H9 (cell line): Measurements from ENCODE around the gene SLC25A25. TPM values are rescaled to one million over a fixed set of nuclear protein-coding genes. Genes with fewer than 3 reads are reported as not detected.

Source experiments
- DNase-seq: peaks from one replicate; pipeline ENCODE4 v3.0.0-alpha.2; 2017
- H2AFZ ChIP-seq: one replicate; pipeline ENCODE4 v1.6.1; 2013; ENCODE audit warnings: mild to moderate bottlenecking, low read length, control low read depth, moderate library complexity
- H2AK5ac ChIP-seq: 2 replicates; pipeline ENCODE4 v1.6.1; 2013; ENCODE audit warnings: low read length, control low read depth, mixed read lengths; ENCODE audit not compliant: insufficient read length
- H2BK120ac ChIP-seq: one replicate; pipeline ENCODE4 v1.6.1; 2013; ENCODE audit warnings: low read depth, mild to moderate bottlenecking, low read length, control low read depth, inconsistent platforms; ENCODE audit not compliant: poor library complexity, severe bottlenecking
- H2BK12ac ChIP-seq: 2 replicates; pipeline ENCODE4 v1.6.1; 2013; ENCODE audit warnings: low read length, control low read depth, mixed read lengths, low read depth; ENCODE audit not compliant: insufficient read length
- H2BK15ac ChIP-seq: 2 replicates; pipeline ENCODE4 v1.6.1; 2013; ENCODE audit warnings: low read depth, low read length, control low read depth
- H2BK20ac ChIP-seq: one replicate; pipeline ENCODE4 v1.6.1; 2013; ENCODE audit warnings: low read depth, mild to moderate bottlenecking, low read length, control low read depth, inconsistent platforms; ENCODE audit not compliant: poor library complexity, severe bottlenecking
- H2BK5ac ChIP-seq: 2 replicates; pipeline ENCODE4 v1.6.1; 2013; ENCODE audit warnings: low read length, control low read depth, mixed read lengths; ENCODE audit not compliant: insufficient read length
- H3K14ac ChIP-seq: 2 replicates; pipeline ENCODE4 v1.6.1; 2013; ENCODE audit warnings: low read length, control low read depth; ENCODE audit not compliant: insufficient read depth
- H3K18ac ChIP-seq: 2 replicates; pipeline ENCODE4 v1.6.1; 2013; ENCODE audit warnings: low read depth, mild to moderate bottlenecking, mixed read lengths, low read length, control low read depth; ENCODE audit not compliant: insufficient read length
- H3K23ac ChIP-seq: 2 replicates; pipeline ENCODE4 v1.6.1; 2013; ENCODE audit warnings: low read length, control low read depth, mixed read lengths, low read depth; ENCODE audit not compliant: insufficient read length
- H3K23me2 ChIP-seq: 2 replicates; pipeline ENCODE4 v1.6.1; 2013; ENCODE audit warnings: low read depth, mild to moderate bottlenecking, mixed read lengths, low read length, control low read depth; ENCODE audit not compliant: insufficient read length, poor library complexity, severe bottlenecking
- H3K27ac ChIP-seq: 2 replicates; pipeline ENCODE4 v1.5.1; 2013; ENCODE audit warnings: low read length, control low read depth, mixed read lengths, low read depth; ENCODE audit not compliant: insufficient read length
- H3K27me3 ChIP-seq: 2 replicates; pipeline ENCODE4 v1.6.1; 2013; ENCODE audit warnings: low read length, control low read depth, inconsistent platforms; ENCODE audit not compliant: insufficient read depth
- H3K4ac ChIP-seq: 2 replicates; pipeline ENCODE4 v1.6.1; 2013; ENCODE audit warnings: low read depth, mild to moderate bottlenecking, control low read depth, inconsistent platforms, low read length, moderate library complexity
- H3K4me1 ChIP-seq: 2 replicates; pipeline ENCODE4 v1.6.1; 2013; ENCODE audit warnings: low read length, control low read depth, inconsistent platforms; ENCODE audit not compliant: insufficient read depth
- H3K4me2 ChIP-seq: 2 replicates; pipeline ENCODE4 v1.6.1; 2013; ENCODE audit warnings: low read length, control low read depth, mixed read lengths; ENCODE audit not compliant: insufficient read length, insufficient read depth
- H3K56ac ChIP-seq: 2 replicates; pipeline ENCODE4 v1.6.1; 2013; ENCODE audit warnings: low read depth, mild to moderate bottlenecking, mixed read lengths, low read length, control low read depth; ENCODE audit not compliant: insufficient read length
- H3K79me1 ChIP-seq: 2 replicates; pipeline ENCODE4 v1.6.1; 2013; ENCODE audit warnings: low read depth, mild to moderate bottlenecking, moderate library complexity, low read length, control low read depth, inconsistent platforms; ENCODE audit not compliant: insufficient read depth, poor library complexity, severe bottlenecking
- H3K79me2 ChIP-seq: 2 replicates; pipeline ENCODE4 v1.6.1; 2013; ENCODE audit warnings: low read length, control low read depth, inconsistent platforms; ENCODE audit not compliant: insufficient read depth
- H3K9ac ChIP-seq: 2 replicates; pipeline ENCODE4 v1.6.1; 2013; ENCODE audit warnings: low read length, control low read depth, mixed read lengths; ENCODE audit not compliant: insufficient read length; ENCODE audit errors: extremely low read depth
- H3K9me3 ChIP-seq: one replicate; pipeline ENCODE4 v1.6.1; 2013; ENCODE audit warnings: low read depth, low read length, inconsistent platforms; ENCODE audit not compliant: control insufficient read depth
- H3T11ph ChIP-seq: one replicate; pipeline ENCODE4 v1.6.1; 2013; ENCODE audit warnings: mild to moderate bottlenecking, low read length, control low read depth, inconsistent platforms
- H4K20me1 ChIP-seq: one replicate; pipeline ENCODE4 v1.6.1; 2013; ENCODE audit not compliant: control insufficient read depth, insufficient read length, insufficient read depth
- H4K5ac ChIP-seq: 2 replicates; pipeline ENCODE4 v1.6.1; 2013; ENCODE audit warnings: low read depth, mild to moderate bottlenecking, mixed read lengths, low read length, control low read depth; ENCODE audit not compliant: insufficient read length
- H4K8ac ChIP-seq: replicated peaks from 2 replicates; pipeline ENCODE4 v1.6.1; 2013; ENCODE audit warnings: low read length, control low read depth, mixed read lengths, low read depth; ENCODE audit not compliant: insufficient read length
- H4K91ac ChIP-seq: 2 replicates; pipeline ENCODE4 v1.6.1; 2013; ENCODE audit warnings: low read depth, mild to moderate bottlenecking, moderate library complexity, mixed read lengths, low read length, control low read depth; ENCODE audit not compliant: insufficient read length
- H3K27ac Mint-ChIP-seq, 3 experiments: 2 replicates in 2 of 3; 3 replicates in 1 of 3; pipeline ENCODE4 v1.8.0; 2020 to 2021; ENCODE audit warnings: mixed read lengths in 3 of 3, mild to moderate bottlenecking in 1 of 3, moderate library complexity in 1 of 3
- H3K27me3 Mint-ChIP-seq: 2 replicates; pipeline ENCODE4 v1.8.0; 2021; ENCODE audit warnings: low read depth, mild to moderate bottlenecking, moderate library complexity, mixed read lengths
- H3K36me3 Mint-ChIP-seq, 3 experiments: 2 replicates in 2 of 3; 3 replicates in 1 of 3; pipeline ENCODE4 v1.8.0; 2020 to 2021; ENCODE audit warnings: low read depth in 3 of 3, mixed read lengths in 3 of 3; ENCODE audit not compliant: insufficient read depth in 1 of 3
- H3K4me1 Mint-ChIP-seq, 2 experiments: 2 replicates each; pipeline ENCODE4 v1.8.0; 2020; ENCODE audit warnings: mixed read lengths in 2 of 2
- H3K4me3 Mint-ChIP-seq, 2 experiments: 2 replicates in 1 of 2; 3 replicates in 1 of 2; pipeline ENCODE4 v1.8.0; 2020 to 2021; ENCODE audit warnings: mild to moderate bottlenecking in 2 of 2, mixed read lengths in 2 of 2, moderate library complexity in 1 of 2
- H3K9me3 Mint-ChIP-seq, 2 experiments: 2 replicates in 1 of 2; 3 replicates in 1 of 2; pipeline ENCODE4 v1.8.0; 2020; ENCODE audit warnings: mild to moderate bottlenecking in 2 of 2, mixed read lengths in 2 of 2, moderate library complexity in 1 of 2
- CTCF ChIP-seq: fragments of 200-600 bp; sonication (generic); conservative IDR thresholded peaks from 3 replicates; pipeline ENCODE4 v1.8.0; 2021; ENCODE audit warnings: antibody characterized with exemption, mild to moderate bottlenecking
- WGBS: extraction: QIAGEN DNeasy Blood & Tissue Kit; methylation state at CpG from one replicate; pipeline ENCODE4 v1.1.7; 2013; ENCODE audit warnings: missing lambda C conversion rate, low lambda C conversion rate, mixed read lengths; ENCODE audit not compliant: insufficient read length; ENCODE audit errors: extremely low coverage; 5-methylcytosine and 5-hydroxymethylcytosine counted together
- total RNA-seq: library from RNA; stranded (reverse); gene quantifications from 2 replicates; pipeline ENCODE4 v1.2.1, GENCODE V29; 2021

SLC25A25 gene
- total RNA-seq, 1 experiment from 2014 or later = 16.9 TPM

DNA sequence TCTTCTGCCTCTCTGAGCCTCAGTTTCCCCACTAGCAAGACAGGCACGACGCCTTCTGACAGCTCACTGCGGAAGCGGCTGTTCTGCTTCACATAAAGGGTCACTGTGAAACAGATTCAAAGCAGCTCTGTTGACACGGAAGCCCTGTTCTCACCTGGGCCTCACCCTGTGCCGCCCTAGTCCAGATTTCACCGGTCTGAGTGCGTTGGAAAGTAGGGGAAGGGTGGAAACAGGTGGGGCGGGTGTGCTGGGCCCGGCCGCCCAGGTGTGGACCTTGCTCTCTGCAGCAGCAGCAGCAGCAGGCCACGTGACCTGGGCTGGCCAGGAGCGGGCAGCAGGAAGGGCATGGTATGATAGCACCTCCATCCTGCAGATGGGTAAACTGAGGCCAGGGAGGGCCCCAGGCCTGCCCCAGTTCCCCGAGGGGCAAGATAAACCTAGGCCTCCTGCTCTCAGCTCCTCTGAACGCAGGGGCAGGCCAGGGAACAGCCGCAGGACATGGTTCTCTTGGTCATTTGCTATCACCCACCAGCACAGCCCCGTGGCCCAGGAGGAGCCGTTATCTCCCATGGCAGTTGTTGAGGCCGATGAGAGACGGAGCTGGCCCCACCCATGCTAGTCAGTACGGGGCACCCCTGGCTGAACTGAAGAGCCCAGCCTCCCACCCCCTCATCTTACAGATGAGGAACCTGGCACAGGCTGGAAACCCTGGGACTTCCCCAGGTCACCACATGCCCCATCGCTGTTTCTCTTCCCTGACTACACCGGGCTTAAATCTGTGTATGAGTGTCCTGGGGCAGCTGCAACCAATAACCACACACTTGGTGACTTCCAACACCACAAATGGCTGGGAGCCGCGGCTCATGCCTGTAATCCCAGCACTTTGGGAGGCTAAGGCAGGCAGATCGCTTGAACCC lies 47.4 kb downstream of the SLC25A25 start:
- Histone ChIP-seq H2BK120ac (no peak overlapping the region), H3K27ac (no peak overlapping the region), H2BK20ac (no peak overlapping the region), H3K27me3 (no peaks in the 10 kb centered on the region), H4K8ac (no peak overlapping the region), H4K91ac (no peak overlapping the region), H3K23ac (no peak overlapping the region), H4K5ac (no peak overlapping the region), H3K9me3 (no peaks in the 10 kb centered on the region), H3K4me2 (no peak overlapping the region), H3K79me2 (no peaks in the 10 kb centered on the region), H3K18ac (no peak overlapping the region), H2AK5ac (no peak overlapping the region), H3K14ac (no peak overlapping the region), H2BK5ac (no peak overlapping the region), H3K4me1 (no peaks in the 10 kb centered on the region), H2AFZ (no peak overlapping the region), H4K20me1 (no peaks in the 10 kb centered on the region), H3K23me2 (no peaks in the 10 kb centered on the region), H3K79me1 (no peaks in the 10 kb centered on the region), H2BK12ac (no peak overlapping the region), H3K9ac (no peak overlapping the region), H3T11ph (no peak overlapping the region), H2BK15ac (no peak overlapping the region), H3K56ac (no peak overlapping the region), H3K4ac (no peak overlapping the region)
- Mint-ChIP-seq H3K36me3 (peaks cover 7 to 53% (median 10%) of the 10 kb centered on the region in 3 experiments; a peak in 6 of 7 replicates), H3K27ac (no peak overlapping the region), H3K9me3 (peaks cover 0 to 3% of the 10 kb centered on the region in 2 experiments; a peak in 1 of 5 replicates), H3K4me3 (no peak overlapping the region), H3K4me1 (peaks cover 8 to 11% of the 10 kb centered on the region in 2 experiments; a peak in 3 of 4 replicates), H3K27me3 (no peaks in the 10 kb centered on the region)
- WGBS = no CpG with 5 or more reads among the region's 26 CpGs
- no peak for DNase-seq
- TF ChIP-seq CTCF = no peak
